Measurements from ENCODE around the gene OSBPL1A. TPM values are rescaled to one million over a fixed set of nuclear protein-coding genes. Genes with fewer than 3 reads are reported as not detected.

The OSBPL1A gene
- total RNA-seq, 1 experiment from 2014 or later, result 16.4 TPM

- no peak overlapping the region for H3K27ac ChIP-seq
- DNase-seq, result no peak
- H3K36me3 ChIP-seq, result no peaks in the 10 kb centered on the region
- H3K4me3 ChIP-seq, result no peak overlapping the region
- H3K4me1 ChIP-seq, result no peaks in the 10 kb centered on the region
- no peaks in the 10 kb centered on the region for H3K9me3 ChIP-seq (replicated peaks)
- no peaks in the 10 kb centered on the region for H3K27me3 ChIP-seq
Observed at GRCh38 chr18:24333084-24333483, 64.5 kb downstream of the OSBPL1A start.

DNA sequence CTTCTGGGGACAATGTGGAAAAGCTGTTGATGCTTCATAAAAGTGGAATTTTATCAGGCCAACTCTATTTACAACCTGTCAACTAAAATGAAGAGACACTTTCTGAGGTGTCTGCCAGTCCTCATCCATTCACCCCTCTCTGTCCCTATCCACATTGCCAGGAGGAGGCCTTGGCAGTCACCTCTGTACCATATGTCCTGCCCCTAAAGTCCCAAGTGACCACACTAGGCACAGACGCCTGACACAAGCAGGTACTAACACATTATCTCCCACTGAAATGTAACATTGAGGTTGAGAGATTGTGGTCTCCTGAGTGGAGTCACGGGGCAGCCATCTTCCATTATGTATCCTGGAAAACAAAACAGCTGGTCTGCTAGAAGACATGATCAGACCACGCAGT, 71.4 kb downstream of the OSBPL1A start:
- Histone ChIP-seq H3K27me3 (no peaks in the 10 kb centered on the region), H3K36me3 (no peaks in the 10 kb centered on the region), H3K4me3 (no peak overlapping the region), H3K4me1 (no peaks in the 10 kb centered on the region; the same call in 1 of the 2 replicates), H3K9me3 (replicated peaks) (no peaks in the 10 kb centered on the region), H3K27ac (no peak overlapping the region)
- DNase-seq, result peak in 1 of 2 experiments; percentile 5

GRCh38 chr18:24322584-24323136, 75.0 kb downstream of the OSBPL1A start:
- peak in 1 of 2 experiments; percentile 4 for DNase-seq
- H3K4me3 ChIP-seq, result no peak overlapping the region
- H3K36me3 ChIP-seq, result no peaks in the 10 kb centered on the region
- H3K27me3 ChIP-seq, result no peaks in the 10 kb centered on the region
- no peak overlapping the region for H3K27ac ChIP-seq
- no peaks in the 10 kb centered on the region for H3K9me3 ChIP-seq (replicated peaks)
- H3K4me1 ChIP-seq, result no peaks in the 10 kb centered on the region; the same call in 1 of the 2 replicates

GRCh38 chr18:24321071-24321470, 76.6 kb downstream of the OSBPL1A start:
- Histone ChIP-seq H3K36me3 (no peaks in the 10 kb centered on the region), H3K27me3 (no peaks in the 10 kb centered on the region), H3K4me3 (no peak overlapping the region), H3K27ac (no peak overlapping the region), H3K4me1 (no peaks in the 10 kb centered on the region; the same call in 1 of the 2 replicates), H3K9me3 (replicated peaks) (no peaks in the 10 kb centered on the region)
- no peak for DNase-seq

DNA sequence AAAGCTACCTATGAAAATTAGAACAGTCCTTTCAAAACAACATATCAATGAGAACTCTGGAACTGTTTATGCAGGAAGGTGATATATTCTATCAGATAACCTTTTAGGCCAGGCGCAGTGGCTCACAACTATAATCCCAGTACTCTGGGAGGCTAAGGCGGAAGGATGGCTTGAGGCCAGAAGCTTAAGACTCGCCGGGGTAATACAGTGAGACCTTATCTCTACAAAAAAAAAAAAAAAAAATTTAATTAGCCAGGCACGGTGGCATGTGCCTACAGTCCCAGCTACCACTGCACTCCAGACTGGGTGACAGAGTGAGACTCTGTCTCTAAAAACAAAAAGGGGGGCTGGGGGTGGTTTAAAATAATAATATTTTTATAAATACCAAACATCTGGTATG, 77.9 kb downstream of the OSBPL1A start:
- Histone ChIP-seq H3K4me3 (no peak overlapping the region), H3K36me3 (no peaks in the 10 kb centered on the region), H3K4me1 (no peaks in the 10 kb centered on the region; the same call in 1 of the 2 replicates), H3K27me3 (no peaks in the 10 kb centered on the region), H3K9me3 (replicated peaks) (no peaks in the 10 kb centered on the region), H3K27ac (no peak overlapping the region)
- DNase-seq, result peak; percentile 9 to 14

GRCh38 chr18:24317370-24317769, 80.3 kb downstream of the OSBPL1A start:
- no peak for DNase-seq
- H3K36me3 ChIP-seq, result no peaks in the 10 kb centered on the region

DNA sequence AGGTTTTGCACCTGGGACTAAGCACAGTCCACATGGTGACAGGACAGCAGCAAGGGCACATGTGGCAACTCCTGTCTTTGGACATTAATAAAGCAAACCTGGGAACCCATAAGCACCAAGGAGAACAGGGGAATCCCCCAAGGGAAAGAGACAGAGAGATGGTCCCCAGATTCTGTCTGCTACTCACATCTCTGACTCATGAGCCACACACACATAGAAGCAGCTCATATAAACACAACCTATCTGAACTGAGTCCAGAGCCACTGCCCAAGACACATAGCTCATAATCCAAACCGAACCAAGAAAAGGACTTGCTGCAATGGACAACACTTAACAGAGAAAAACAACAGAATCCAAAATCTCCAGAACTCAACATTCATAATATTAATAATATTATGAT, 82.5 kb downstream of the OSBPL1A start:
- DNase-seq, result no peak
- no peaks in the 10 kb centered on the region for H3K36me3 ChIP-seq
- no peaks in the 10 kb centered on the region for H3K4me1 ChIP-seq
- H3K4me3 ChIP-seq, result no peak overlapping the region
- no peak overlapping the region for H3K27ac ChIP-seq
- no peaks in the 10 kb centered on the region for H3K9me3 ChIP-seq (replicated peaks)
- no peaks in the 10 kb centered on the region for H3K27me3 ChIP-seq

More at GRCh38 chr18:24317370-24317769, 80.3 kb downstream of the OSBPL1A start:
- H3K4me3 ChIP-seq, result no peak overlapping the region
- no peaks in the 10 kb centered on the region for H3K4me1 ChIP-seq
- H3K9me3 ChIP-seq (replicated peaks), result no peaks in the 10 kb centered on the region
- H3K27ac ChIP-seq, result no peak overlapping the region
- H3K27me3 ChIP-seq, result no peaks in the 10 kb centered on the region

DNA sequence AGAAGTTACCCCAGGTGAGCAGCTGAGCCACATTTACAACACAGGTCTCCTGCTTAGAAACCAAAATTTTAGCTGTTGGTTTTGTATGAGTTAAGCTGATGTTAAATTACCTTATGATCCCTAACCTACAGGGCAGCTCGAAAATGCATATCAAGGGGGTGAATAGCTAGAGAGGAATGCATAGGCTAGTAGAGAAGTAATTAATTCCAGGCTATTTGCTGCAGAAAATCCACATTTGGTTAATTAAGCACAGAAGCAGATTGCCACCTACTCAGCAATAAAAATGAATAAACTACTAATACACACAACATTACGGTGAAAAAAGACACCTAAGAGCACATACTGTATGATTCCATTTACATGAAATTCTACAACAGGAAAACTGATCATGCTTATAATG, 91.4 kb downstream of the OSBPL1A start:
- DNase-seq, result no peak
- H3K27ac ChIP-seq, result no peak overlapping the region

GRCh38 chr18:24300703-24301102, 96.9 kb downstream of the OSBPL1A start:
- Histone ChIP-seq H3K27me3 (no peaks in the 10 kb centered on the region), H3K9me3 (replicated peaks) (no peaks in the 10 kb centered on the region), H3K4me3 (no peak overlapping the region), H3K27ac (no peak overlapping the region), H3K4me1 (no peaks in the 10 kb centered on the region), H3K36me3 (no peaks in the 10 kb centered on the region)
- no peak for DNase-seq

More for the DNA sequence above, 91.4 kb downstream of the OSBPL1A start:
- no peaks in the 10 kb centered on the region for H3K27me3 ChIP-seq
- no peaks in the 10 kb centered on the region for H3K36me3 ChIP-seq
- no peaks in the 10 kb centered on the region for H3K4me1 ChIP-seq
- H3K9me3 ChIP-seq (replicated peaks), result no peaks in the 10 kb centered on the region
- H3K4me3 ChIP-seq, result no peak overlapping the region

- Histone ChIP-seq H3K27ac (no peak overlapping the region), H3K36me3 (no peaks in the 10 kb centered on the region), H3K27me3 (no peaks in the 10 kb centered on the region), H3K4me1 (no peaks in the 10 kb centered on the region), H3K9me3 (replicated peaks) (no peaks in the 10 kb centered on the region), H3K4me3 (no peak overlapping the region)
- no peak for DNase-seq
Observed at GRCh38 chr18:24296276-24296675, 101.3 kb downstream of the OSBPL1A start.

DNA sequence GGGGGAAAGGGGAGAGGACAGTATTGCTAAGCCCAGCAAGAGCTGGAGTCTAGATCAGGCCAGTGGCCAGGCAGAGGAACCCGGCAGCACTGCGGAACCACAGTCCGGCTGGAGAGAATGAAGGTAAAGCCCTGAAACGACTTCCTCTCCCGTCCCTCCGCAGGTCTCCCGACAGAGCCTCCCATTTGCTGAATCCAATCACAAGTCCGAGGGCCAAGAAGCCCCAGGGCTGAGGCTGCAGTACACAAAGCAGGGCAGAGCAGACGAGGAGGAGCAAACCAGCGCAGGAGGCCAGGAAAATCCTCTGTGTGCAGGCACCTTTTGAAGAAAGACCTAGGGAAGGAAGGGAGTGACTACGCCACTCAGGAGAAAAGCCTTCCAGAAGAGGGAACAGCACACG, 104.4 kb downstream of the OSBPL1A start:
- Histone ChIP-seq H3K27me3 (no peaks in the 10 kb centered on the region), H3K4me3 (no peak overlapping the region), H3K36me3 (no peaks in the 10 kb centered on the region), H3K4me1 (no peaks in the 10 kb centered on the region), H3K27ac (no peak overlapping the region), H3K9me3 (replicated peaks) (no peaks in the 10 kb centered on the region)
- no peak for DNase-seq

DNA sequence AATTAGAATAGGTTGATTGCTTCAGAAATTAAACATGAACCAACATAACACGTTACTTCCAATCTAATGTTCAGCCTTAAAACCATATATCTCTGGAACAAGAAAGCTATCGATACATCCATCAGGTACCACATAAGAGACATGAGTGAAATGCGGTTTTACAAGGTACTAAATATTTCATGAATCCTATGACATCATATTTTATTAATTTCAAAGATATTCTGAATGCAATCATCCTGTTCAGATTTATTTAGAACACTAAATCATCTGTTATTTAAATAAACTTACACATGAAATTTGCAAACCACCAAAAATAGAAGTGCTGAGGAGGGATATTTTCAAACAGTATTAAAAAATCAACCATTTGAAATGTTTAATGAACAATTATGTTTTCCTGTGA, 119.0 kb downstream of the OSBPL1A start:
- no peak overlapping the region for H3K27ac ChIP-seq
- no peaks in the 10 kb centered on the region for H3K4me1 ChIP-seq
- H3K4me3 ChIP-seq, result no peak overlapping the region
- no peaks in the 10 kb centered on the region for H3K36me3 ChIP-seq
- DNase-seq, result no peak
- H3K27me3 ChIP-seq, result no peaks in the 10 kb centered on the region
- no peaks in the 10 kb centered on the region for H3K9me3 ChIP-seq (replicated peaks)

DNA sequence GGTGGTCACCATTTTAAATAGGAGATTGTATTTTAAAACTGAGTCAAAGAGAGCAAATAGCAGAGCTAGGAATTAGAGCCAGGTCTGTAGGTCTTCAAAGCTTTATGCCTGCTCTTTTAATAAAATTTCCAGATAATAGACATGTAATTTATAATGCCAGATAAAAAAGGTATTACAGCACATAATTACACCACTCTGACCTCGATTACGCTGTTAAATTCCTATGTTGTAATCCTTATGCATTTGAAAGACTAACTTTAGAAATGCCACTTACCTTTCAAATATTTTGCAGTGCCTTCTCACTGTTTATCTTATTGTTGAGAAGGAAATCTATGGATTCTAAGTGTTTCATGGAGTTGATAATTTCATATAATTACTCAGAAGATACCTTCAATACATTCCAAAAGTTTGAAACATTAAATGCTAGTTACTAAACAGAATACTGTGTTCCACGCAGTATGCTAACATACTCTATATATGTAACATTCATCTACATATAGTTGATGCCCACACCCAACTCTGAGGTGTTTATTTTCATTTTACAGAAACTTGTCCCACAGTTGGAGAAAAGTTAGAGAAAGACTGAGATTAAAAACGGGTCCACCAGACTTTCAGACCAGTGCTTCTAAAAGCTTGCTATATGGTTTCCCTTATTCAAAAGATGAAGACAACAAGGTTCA, 120.0 kb downstream of the OSBPL1A start:
- H3K9me3 ChIP-seq (replicated peaks), result no peaks in the 10 kb centered on the region
- H3K27ac ChIP-seq, result no peak overlapping the region
- H3K4me3 ChIP-seq, result no peak overlapping the region
- H3K4me1 ChIP-seq, result no peaks in the 10 kb centered on the region
- no peak for DNase-seq
- H3K36me3 ChIP-seq, result no peaks in the 10 kb centered on the region
- no peaks in the 10 kb centered on the region for H3K27me3 ChIP-seq

GRCh38 chr18:24276994-24277393, 120.6 kb downstream of the OSBPL1A start:
- DNase-seq, result no peak
- no peaks in the 10 kb centered on the region for H3K36me3 ChIP-seq
- H3K9me3 ChIP-seq (replicated peaks), result no peaks in the 10 kb centered on the region
- H3K27ac ChIP-seq, result no peak overlapping the region
- H3K4me3 ChIP-seq, result no peak overlapping the region
- no peaks in the 10 kb centered on the region for H3K4me1 ChIP-seq
- no peaks in the 10 kb centered on the region for H3K27me3 ChIP-seq

DNA sequence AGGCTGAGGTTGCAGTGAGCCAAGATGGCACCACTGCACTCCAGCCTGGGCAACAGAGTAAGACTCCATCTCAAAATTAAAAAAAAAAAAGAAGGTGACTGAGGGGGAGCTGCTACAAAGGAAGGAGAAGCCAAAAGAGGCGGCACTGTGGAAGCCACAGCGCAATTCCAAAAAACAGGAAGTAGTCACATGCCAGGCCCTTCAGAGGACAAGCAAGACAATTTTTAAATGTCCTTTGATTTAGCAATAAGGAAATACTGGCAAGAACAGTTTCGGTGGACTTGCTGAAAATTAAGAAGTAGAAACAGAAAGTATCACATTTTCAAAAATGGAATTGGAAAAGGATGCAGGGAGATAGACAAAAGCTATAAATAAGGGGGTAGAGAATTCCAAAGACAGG, 122.8 kb downstream of the OSBPL1A start:
- Histone ChIP-seq H3K27ac (no peak overlapping the region), H3K27me3 (no peaks in the 10 kb centered on the region), H3K36me3 (no peaks in the 10 kb centered on the region), H3K9me3 (replicated peaks) (no peaks in the 10 kb centered on the region), H3K4me1 (no peaks in the 10 kb centered on the region), H3K4me3 (no peak overlapping the region)
- DNase-seq, result no peak

DNA sequence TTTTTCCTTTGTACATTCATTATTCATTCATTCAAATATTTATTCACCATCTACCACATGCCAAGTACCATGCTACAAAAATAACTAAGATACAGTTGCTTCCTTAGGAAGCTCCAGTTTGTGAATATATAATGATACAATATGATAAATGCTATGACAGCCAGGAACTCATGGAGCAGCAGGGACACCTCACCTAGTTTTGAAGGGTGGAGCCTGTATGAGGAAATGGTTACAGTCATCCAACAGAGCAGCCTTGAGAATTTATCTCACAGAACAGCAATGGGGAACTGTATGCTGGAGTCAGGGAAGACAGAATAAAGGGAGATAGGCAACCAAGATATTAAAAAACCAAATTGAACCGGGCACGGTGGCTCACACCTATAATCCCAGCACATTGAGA, 124.0 kb downstream of the OSBPL1A start:
- Histone ChIP-seq H3K4me1 (no peaks in the 10 kb centered on the region), H3K36me3 (no peaks in the 10 kb centered on the region), H3K27me3 (no peaks in the 10 kb centered on the region), H3K27ac (no peak overlapping the region), H3K4me3 (no peak overlapping the region), H3K9me3 (replicated peaks) (no peaks in the 10 kb centered on the region)
- no peak for DNase-seq

Data from SJCRH30 (cell line).